ENCODE measurements around the gene SLC6A6.

GRCh38 chr3:14457999-14458398, 55.6 kb downstream of the SLC6A6 start:
- TF ChIP-seq CTCF (IDR thresholded peaks at IDR 0.05; ENCODE audit: poor library complexity) (no peak), EZH2 (IDR thresholded peaks at IDR 0.05; ENCODE audit: borderline replicate concordance) (no peak)

Measured in hepatocyte (in vitro differentiated cells).